ENCODE results near the gene DCP1B. TPM values are rescaled to one million over a fixed set of nuclear protein-coding genes. Genes with fewer than 3 reads are reported as not detected.

Gene DCP1B
- total and polyA plus RNA-seq, 2 donors (not counting 1 experiment from before 2014, with no cell fraction given): 12.3 to 18.0 TPM

DNA sequence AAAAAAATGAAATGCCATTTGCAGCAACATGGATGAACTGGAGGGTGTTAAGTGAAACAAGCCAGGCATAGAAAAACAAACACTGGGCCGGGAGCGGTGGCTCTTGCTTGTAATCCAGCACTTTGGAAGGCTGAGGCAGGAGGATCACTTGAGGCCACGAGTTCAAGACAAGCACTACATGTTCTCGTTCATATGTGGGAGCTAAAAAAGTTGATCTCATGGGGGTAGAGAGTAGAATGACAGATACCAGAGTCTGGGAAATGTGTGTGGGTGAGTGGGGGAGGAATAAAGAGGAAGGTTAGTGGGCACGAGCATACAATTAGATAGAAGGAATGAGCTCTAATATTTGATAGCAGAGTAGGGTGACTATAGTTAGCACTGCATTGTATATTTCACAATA lies 107.3 kb downstream of the DCP1B start:
- no peak overlapping the region for H3K27ac ChIP-seq (ENCODE audit: low read length in 2 of 2)
- no peaks in the 10 kb centered on the region for H3K79me2 ChIP-seq (ENCODE audit: control insufficient read depth, insufficient read depth, low read length)
- no peak overlapping the region for H3K27ac Mint-ChIP-seq
- H3K4me3 Mint-ChIP-seq: no peak overlapping the region
- H3K4me2 ChIP-seq (replicated peaks; ENCODE audit: low read depth, low read length, poor library complexity, severe bottlenecking): no peak overlapping the region
- CTCF ChIA-PET: no interaction called here
- no peak for DNase-seq
- H3K9ac ChIP-seq (ENCODE audit: low read length): no peak overlapping the region
- no peak for TF ChIP-seq EZH2 (IDR thresholded peaks at IDR 0.05; ENCODE audit: borderline replicate concordance, insufficient read depth, low read depth, low read length, poor library complexity, severe bottlenecking)
- no peak for TF ChIP-seq CTCF (IDR thresholded peaks at IDR 0.05)
- no peak for ATAC-seq (ENCODE audit: low read depth)
- WGBS (ENCODE audit: insufficient coverage): 96% methylated on average over 4 of the region's 5 CpGs
- no peak overlapping the region for H2AFZ ChIP-seq (ENCODE audit: insufficient read depth, low read depth, low read length, poor library complexity, severe bottlenecking)
- H3K36me3 ChIP-seq (replicated peaks in 1 of 2; ENCODE audit: control extremely low read depth in 1 of 2, control insufficient read depth in 1 of 2, extremely low read depth in 1 of 2, insufficient read depth in 2 of 2, low read length in 1 of 2): no peaks in the 10 kb centered on the region
- peaks cover 29% of the 10 kb centered on the region for H3K27me3 Mint-ChIP-seq
- intact Hi-C loops (cut with micrococcal nuclease): no loop called here
- POLR2A ChIA-PET: no interaction called here
- peaks cover 0 to 4% (median 3%) of the 10 kb centered on the region in 3 donors for H3K9me3 ChIP-seq (ENCODE audit: control extremely low read depth in 1 of 3, control insufficient read depth in 2 of 3, insufficient read depth in 1 of 3, low read length in 2 of 3)
- no peaks in the 10 kb centered on the region for H3K4me1 Mint-ChIP-seq
- H3K4me3 ChIP-seq (ENCODE audit: control extremely low read depth in 1 of 5, extremely low read depth in 1 of 5, insufficient read depth in 1 of 5, low read depth in 2 of 5, low read length in 4 of 5): no peak overlapping the region
- peaks cover 10% of the 10 kb centered on the region for H3K9me3 Mint-ChIP-seq (ENCODE audit: insufficient read depth)
- H4K20me1 ChIP-seq (ENCODE audit: control insufficient read depth, insufficient read depth, low read length, poor library complexity, severe bottlenecking): no peaks in the 10 kb centered on the region
- H3K4me1 ChIP-seq (ENCODE audit: control insufficient read depth in 2 of 2, insufficient read depth in 2 of 2, low read length in 2 of 2): no peaks in the 10 kb centered on the region
- peaks cover 0 to 3% (median 0%) of the 10 kb centered on the region in 4 experiments for H3K27me3 ChIP-seq (replicated peaks in 1 of 4; ENCODE audit: control extremely low read depth in 1 of 4, control insufficient read depth in 3 of 4, insufficient read depth in 4 of 4, low read length in 3 of 4)

Other genes starting within 250 kb of the DCP1B start
- not detected in 2 replicates for gene LRTM2, start 183.9 kb downstream of the DCP1B start, total RNA-seq
- gene LRTM2, start 183.9 kb downstream of the DCP1B start, polyA plus RNA-seq: not detected in 2 replicates
- 6.1 and 7.4 TPM in 2 replicates for gene CACNA2D4, start 85.8 kb downstream of the DCP1B start, total RNA-seq
- gene CACNA2D4, start 85.8 kb downstream of the DCP1B start, polyA plus RNA-seq: 3.9 and 6.0 TPM in 2 replicates
- gene CACNA1C, start 48.5 kb upstream of the DCP1B start, total RNA-seq: 0.02 and 0.10 TPM in 2 replicates
- gene CACNA1C, start 48.5 kb upstream of the DCP1B start, polyA plus RNA-seq: 0.01 and 0.03 TPM in 2 replicates